ENCODE results near the gene ZMYND15.

Gene ZMYND15

GRCh38 chr17:4748686-4749085 lies 9.1 kb downstream of the ZMYND15 start:
- Histone ChIP-seq H3K4me2 (ENCODE audit: low read length) (no peak overlapping the region), H3K4me3 (ENCODE audit: low read length) (no peak overlapping the region), H3K9ac (ENCODE audit: low read depth, low read length) (no peak overlapping the region), H3K9me3 (replicated peaks; ENCODE audit: low read length) (no peaks in the 10 kb centered on the region), H3K4me1 (ENCODE audit: control insufficient read depth, insufficient read depth, low read length) (no peaks in the 10 kb centered on the region), H3K27me3 (ENCODE audit: control insufficient read depth, insufficient read depth, low read length) (peaks cover 68% of the 10 kb centered on the region), H3K36me3 (ENCODE audit: insufficient read depth, low read length) (no peaks in the 10 kb centered on the region)

- no peak overlapping the region for H3K9ac ChIP-seq (ENCODE audit: low read depth, low read length)
- H3K36me3 ChIP-seq (ENCODE audit: insufficient read depth, low read length), result no peaks in the 10 kb centered on the region
- H3K27me3 ChIP-seq (ENCODE audit: control insufficient read depth, insufficient read depth, low read length), result peaks cover 64% of the 10 kb centered on the region
- no peak overlapping the region for H3K4me2 ChIP-seq (ENCODE audit: low read length)
- no peak overlapping the region for H3K4me3 ChIP-seq (ENCODE audit: low read length)
- no peaks in the 10 kb centered on the region for H3K9me3 ChIP-seq (replicated peaks; ENCODE audit: low read length)
- H3K4me1 ChIP-seq (ENCODE audit: control insufficient read depth, insufficient read depth, low read length), result no peaks in the 10 kb centered on the region
These were observed 11.0 kb downstream of the ZMYND15 start for GRCh38 chr17:4750606-4751005.

- Histone ChIP-seq H3K9ac (ENCODE audit: low read depth, low read length) (no peak overlapping the region), H3K9me3 (replicated peaks; ENCODE audit: low read length) (no peaks in the 10 kb centered on the region), H3K27me3 (ENCODE audit: control insufficient read depth, insufficient read depth, low read length) (peaks cover 64% of the 10 kb centered on the region), H3K4me3 (ENCODE audit: low read length) (no peak overlapping the region), H3K4me2 (ENCODE audit: low read length) (no peak overlapping the region), H3K4me1 (ENCODE audit: control insufficient read depth, insufficient read depth, low read length) (no peaks in the 10 kb centered on the region), H3K36me3 (ENCODE audit: insufficient read depth, low read length) (no peaks in the 10 kb centered on the region)
These were observed 12.3 kb downstream of the ZMYND15 start for GRCh38 chr17:4751932-4752331.

- Histone ChIP-seq H3K9me3 (replicated peaks; ENCODE audit: low read length) (no peaks in the 10 kb centered on the region), H3K4me2 (ENCODE audit: low read length) (no peak overlapping the region), H3K4me1 (ENCODE audit: control insufficient read depth, insufficient read depth, low read length) (no peaks in the 10 kb centered on the region), H3K36me3 (ENCODE audit: insufficient read depth, low read length) (no peaks in the 10 kb centered on the region), H3K9ac (ENCODE audit: low read depth, low read length) (no peak overlapping the region), H3K27me3 (ENCODE audit: control insufficient read depth, insufficient read depth, low read length) (peaks cover 71% of the 10 kb centered on the region), H3K4me3 (ENCODE audit: low read length) (no peak overlapping the region)
These were observed 13.8 kb downstream of the ZMYND15 start for GRCh38 chr17:4753392-4753791.

DNA sequence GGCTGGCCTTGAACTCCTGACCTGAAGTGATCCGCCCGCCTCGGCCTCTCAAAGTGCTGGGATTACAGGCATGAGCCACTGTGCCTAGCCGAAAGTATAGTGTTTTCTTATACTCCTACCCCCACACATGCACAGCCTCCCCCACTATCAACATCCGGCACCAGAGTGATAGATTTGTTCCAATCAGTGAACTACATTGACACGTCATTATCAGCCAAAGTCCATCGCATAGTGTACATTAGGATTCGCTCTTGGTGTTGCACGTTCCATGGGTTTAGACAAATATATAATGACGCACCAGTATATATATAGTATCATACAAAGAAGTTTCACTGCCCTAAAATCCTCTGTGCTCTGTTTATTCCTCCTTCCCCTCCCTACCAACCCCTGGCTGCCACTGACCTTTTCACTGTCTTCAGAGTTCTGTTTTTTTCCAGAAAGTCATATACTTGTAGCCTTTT lies 20.2 kb downstream of the ZMYND15 start:
- Histone ChIP-seq H3K27me3 (ENCODE audit: control insufficient read depth, insufficient read depth, low read length) (peaks cover 52% of the 10 kb centered on the region), H3K4me3 (ENCODE audit: low read length) (no peak overlapping the region), H3K4me1 (ENCODE audit: control insufficient read depth, insufficient read depth, low read length) (no peaks in the 10 kb centered on the region), H3K36me3 (ENCODE audit: insufficient read depth, low read length) (no peaks in the 10 kb centered on the region), H3K9me3 (replicated peaks; ENCODE audit: low read length) (no peaks in the 10 kb centered on the region), H3K9ac (ENCODE audit: low read depth, low read length) (no peak overlapping the region), H3K4me2 (ENCODE audit: low read length) (no peak overlapping the region)

DNA sequence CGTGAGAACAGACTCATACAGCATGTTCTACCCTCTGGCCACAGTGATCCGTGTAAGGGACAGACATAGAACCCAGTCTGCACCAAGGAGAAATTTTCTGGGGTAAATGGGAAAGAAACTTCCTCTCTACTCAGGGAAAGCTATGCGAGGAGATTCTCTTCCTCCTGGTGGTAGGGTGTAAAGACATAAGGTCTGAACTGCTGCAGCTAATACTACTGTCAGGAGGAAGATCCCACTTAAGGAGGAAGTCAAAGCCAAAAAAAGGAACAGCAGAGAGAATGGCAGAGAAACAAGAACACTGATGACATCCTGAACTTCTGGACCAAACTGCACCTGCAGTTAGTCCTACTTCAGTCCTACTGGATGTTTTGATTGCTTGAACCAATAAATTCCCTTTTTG lies 25.0 kb downstream of the ZMYND15 start:
- Histone ChIP-seq H3K4me1 (ENCODE audit: control insufficient read depth, insufficient read depth, low read length) (peaks cover 5% of the 10 kb centered on the region), H3K9me3 (replicated peaks; ENCODE audit: low read length) (no peaks in the 10 kb centered on the region), H3K36me3 (ENCODE audit: insufficient read depth, low read length) (no peaks in the 10 kb centered on the region), H3K9ac (ENCODE audit: low read depth, low read length) (no peak overlapping the region), H3K27me3 (ENCODE audit: control insufficient read depth, insufficient read depth, low read length) (peaks cover 25% of the 10 kb centered on the region), H3K4me3 (ENCODE audit: low read length) (no peak overlapping the region), H3K4me2 (ENCODE audit: low read length) (no peak overlapping the region)

DNA sequence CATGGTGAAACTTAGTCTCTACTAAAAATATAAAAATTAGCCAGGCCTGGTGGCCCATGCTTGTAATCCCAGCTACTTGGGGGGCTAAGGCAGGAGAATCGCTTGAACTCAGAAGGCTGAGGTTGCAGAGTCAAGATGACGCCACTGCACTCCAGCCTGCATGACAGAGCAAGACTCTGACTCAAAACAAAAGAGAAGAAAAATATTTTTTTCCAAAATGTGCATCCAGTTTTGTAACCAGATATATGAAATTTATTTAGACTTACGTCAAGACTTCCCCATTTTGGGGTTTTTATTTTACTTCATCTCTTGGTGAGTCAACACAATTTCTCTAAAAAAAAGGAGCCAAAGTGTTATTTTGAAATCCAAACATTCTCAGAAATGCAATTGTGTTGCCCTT lies 26.6 kb downstream of the ZMYND15 start:
- Histone ChIP-seq H3K9me3 (replicated peaks; ENCODE audit: low read length) (no peaks in the 10 kb centered on the region), H3K36me3 (ENCODE audit: insufficient read depth, low read length) (no peaks in the 10 kb centered on the region), H3K9ac (ENCODE audit: low read depth, low read length) (no peak overlapping the region), H3K4me1 (ENCODE audit: control insufficient read depth, insufficient read depth, low read length) (peaks cover 9% of the 10 kb centered on the region), H3K4me2 (ENCODE audit: low read length) (no peak overlapping the region), H3K27me3 (ENCODE audit: control insufficient read depth, insufficient read depth, low read length) (peaks cover 19% of the 10 kb centered on the region), H3K4me3 (ENCODE audit: low read length) (no peak overlapping the region)

DNA sequence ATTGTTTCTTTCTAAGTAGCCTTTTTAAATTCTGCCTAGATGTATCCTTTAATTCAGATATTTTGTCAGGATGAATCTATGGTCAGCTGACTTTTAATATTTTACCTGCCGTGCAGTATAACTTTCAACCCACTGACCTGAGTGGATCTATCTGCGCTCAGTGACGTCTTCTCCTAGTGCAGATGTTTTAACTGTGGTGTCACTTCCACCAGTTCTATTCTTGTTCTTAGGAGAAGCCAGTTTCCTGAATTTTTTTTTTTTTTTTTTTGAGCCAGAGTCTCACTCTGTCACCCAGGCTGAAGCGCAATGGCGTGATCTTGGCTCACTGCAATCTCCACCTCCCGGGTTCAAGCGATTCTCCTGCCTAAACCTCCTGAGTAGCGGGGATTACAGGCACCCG lies 27.1 kb downstream of the ZMYND15 start:
- Histone ChIP-seq H3K27me3 (ENCODE audit: control insufficient read depth, insufficient read depth, low read length) (peaks cover 22% of the 10 kb centered on the region), H3K4me2 (ENCODE audit: low read length) (no peak overlapping the region), H3K36me3 (ENCODE audit: insufficient read depth, low read length) (no peaks in the 10 kb centered on the region), H3K4me1 (ENCODE audit: control insufficient read depth, insufficient read depth, low read length) (peaks cover 9% of the 10 kb centered on the region), H3K9me3 (replicated peaks; ENCODE audit: low read length) (no peaks in the 10 kb centered on the region), H3K9ac (ENCODE audit: low read depth, low read length) (no peak overlapping the region), H3K4me3 (ENCODE audit: low read length) (no peak overlapping the region)

DNA sequence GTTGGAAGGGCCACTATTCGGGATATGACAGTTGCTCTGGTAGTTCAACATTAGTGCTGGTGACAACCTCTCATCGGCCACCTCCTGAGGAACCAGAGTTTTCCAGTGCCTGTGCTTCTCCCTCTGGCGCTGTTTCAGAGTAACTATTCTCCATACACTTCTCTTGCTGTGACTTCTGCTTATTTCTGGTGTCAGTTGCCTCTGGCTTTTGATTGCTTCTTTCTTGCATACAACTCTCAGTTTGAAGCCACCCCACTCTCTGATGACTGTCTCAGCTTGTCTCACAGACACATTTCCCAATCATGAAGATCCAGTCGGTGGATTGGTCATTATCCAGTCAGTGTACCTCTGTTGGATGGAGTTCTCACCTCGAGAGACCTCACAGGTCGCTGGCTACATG lies 28.7 kb downstream of the ZMYND15 start:
- Histone ChIP-seq H3K27me3 (ENCODE audit: control insufficient read depth, insufficient read depth, low read length) (peaks cover 32% of the 10 kb centered on the region), H3K9me3 (replicated peaks; ENCODE audit: low read length) (no peaks in the 10 kb centered on the region)

GRCh38 chr17:4769628-4770027 lies 30.0 kb downstream of the ZMYND15 start:
- Histone ChIP-seq H3K36me3 (ENCODE audit: insufficient read depth, low read length) (no peaks in the 10 kb centered on the region), H3K4me3 (ENCODE audit: low read length) (no peak overlapping the region), H3K4me1 (ENCODE audit: control insufficient read depth, insufficient read depth, low read length) (peaks cover 16% of the 10 kb centered on the region), H3K9me3 (replicated peaks; ENCODE audit: low read length) (no peaks in the 10 kb centered on the region), H3K9ac (ENCODE audit: low read depth, low read length) (no peak overlapping the region), H3K4me2 (ENCODE audit: low read length) (no peak overlapping the region), H3K27me3 (ENCODE audit: control insufficient read depth, insufficient read depth, low read length) (peaks cover 31% of the 10 kb centered on the region)

More for the DNA sequence above, 28.7 kb downstream of the ZMYND15 start:
- H3K9ac ChIP-seq (ENCODE audit: low read depth, low read length), result no peak overlapping the region
- no peak overlapping the region for H3K4me2 ChIP-seq (ENCODE audit: low read length)
- H3K36me3 ChIP-seq (ENCODE audit: insufficient read depth, low read length), result no peaks in the 10 kb centered on the region
- H3K4me1 ChIP-seq (ENCODE audit: control insufficient read depth, insufficient read depth, low read length), result peaks cover 16% of the 10 kb centered on the region
- H3K4me3 ChIP-seq (ENCODE audit: low read length), result no peak overlapping the region

DNA sequence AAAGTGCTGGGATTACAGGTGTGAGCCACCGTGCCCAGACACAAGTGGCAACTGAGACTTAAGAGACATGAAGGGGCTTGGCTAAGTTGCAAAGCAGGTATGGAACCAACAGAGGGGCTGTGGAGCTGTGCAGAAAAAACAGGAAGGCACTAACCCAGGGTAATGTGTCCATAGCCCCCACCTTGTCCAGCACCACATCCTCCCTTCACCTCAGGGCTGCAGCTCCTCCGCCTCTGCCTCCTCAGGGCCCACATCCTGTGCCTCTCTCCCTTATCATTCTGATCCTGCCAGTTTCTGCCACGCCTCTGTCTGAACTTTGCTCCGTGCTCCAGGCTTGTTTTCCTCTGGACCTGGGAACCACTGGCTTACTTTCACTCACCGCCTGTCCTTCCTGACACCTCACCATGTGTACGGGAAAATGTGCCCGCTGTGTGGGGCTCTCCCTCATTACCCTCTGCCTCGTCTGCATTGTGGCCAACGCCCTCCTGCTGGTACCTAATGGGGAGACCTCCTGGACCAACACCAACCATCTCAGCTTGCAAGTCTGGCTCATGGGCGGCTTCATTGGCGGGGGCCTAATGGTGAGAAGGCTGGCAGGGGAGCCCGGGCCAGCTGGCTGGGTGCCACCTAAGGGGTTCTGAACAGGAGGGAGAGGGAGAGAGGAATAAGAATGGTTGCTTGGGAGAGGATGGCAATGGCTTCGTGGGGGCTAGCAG lies 32.0 kb downstream of the ZMYND15 start, which contains the start of gene TM4SF5:
TSS of gene TM4SF5 (plus strand) at position 368 of the 716 bp plus-strand sequence. CDS start at position 405, 37 bp downstream.
- Histone ChIP-seq H3K4me3 (ENCODE audit: low read length) (no peak within 1 kb of the TSS), H3K36me3 (ENCODE audit: insufficient read depth, low read length) (no peaks in the 10 kb centered on the region), H3K9ac (ENCODE audit: low read depth, low read length) (no peak within 1 kb of the TSS), H3K27me3 (ENCODE audit: control insufficient read depth, insufficient read depth, low read length) (peaks cover 25% of the 10 kb centered on the region), H3K4me2 (ENCODE audit: low read length) (no peak within 1 kb of the TSS), H3K4me1 (ENCODE audit: control insufficient read depth, insufficient read depth, low read length) (peaks cover 16% of the 10 kb centered on the region), H3K9me3 (replicated peaks; ENCODE audit: low read length) (no peaks in the 10 kb centered on the region)

DNA sequence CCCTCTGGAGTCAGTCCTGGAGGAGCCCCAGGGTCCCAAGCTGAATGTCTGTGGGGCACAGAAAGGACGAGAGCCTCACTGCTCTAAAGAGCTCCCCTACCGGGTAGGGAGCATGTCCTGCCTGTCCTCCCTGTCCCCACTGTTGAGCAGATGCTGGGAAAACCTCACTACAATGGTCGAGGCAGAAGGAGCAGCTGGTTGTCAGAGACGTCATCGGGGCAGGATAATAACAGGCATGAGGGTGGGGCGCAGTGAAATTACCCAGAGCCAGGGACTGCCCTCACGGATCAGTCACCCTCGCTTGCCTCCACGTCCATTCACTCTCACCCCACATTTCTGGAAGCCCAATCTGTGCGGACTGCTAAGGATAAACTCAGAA lies 32.6 kb downstream of the ZMYND15 start:
- H3K9me3 ChIP-seq (replicated peaks; ENCODE audit: low read length), result no peaks in the 10 kb centered on the region
- H3K4me2 ChIP-seq (ENCODE audit: low read length), result no peak overlapping the region
- H3K27me3 ChIP-seq (ENCODE audit: control insufficient read depth, insufficient read depth, low read length), result peaks cover 30% of the 10 kb centered on the region
- H3K9ac ChIP-seq (ENCODE audit: low read depth, low read length), result no peak overlapping the region
- peaks cover 16% of the 10 kb centered on the region for H3K4me1 ChIP-seq (ENCODE audit: control insufficient read depth, insufficient read depth, low read length)
- H3K36me3 ChIP-seq (ENCODE audit: insufficient read depth, low read length), result no peaks in the 10 kb centered on the region
- no peak overlapping the region for H3K4me3 ChIP-seq (ENCODE audit: low read length)

Data from skeletal muscle satellite cell (primary cell).